HG03039 (cell line): ENCODE results near the gene KLK12.

ENCODE experiments used
- ATAC-seq: cut with Tn5 transposase; IDR thresholded peaks from one replicate; pipeline ENCODE4 v1.9.1; 2021; ENCODE audit warnings: mild to moderate bottlenecking, moderate library complexity; ENCODE audit not compliant: unreplicated experiment

The KLK12 gene

GRCh38 chr19:51055866-51056265 lies 21.1 kb upstream of the KLK12 start:
- no peak for ATAC-seq

- ATAC-seq = no peak
These were observed 12.2 kb upstream of the KLK12 start for GRCh38 chr19:51047031-51047335.

GRCh38 chr19:51044327-51044726 lies 9.5 kb upstream of the KLK12 start:
- no peak for ATAC-seq

GRCh38 chr19:51043497-51043896 lies 8.7 kb upstream of the KLK12 start:
- no peak for ATAC-seq

- ATAC-seq = no peak
These were observed 5.3 kb upstream of the KLK12 start for GRCh38 chr19:51040151-51040550.

GRCh38 chr19:51036519-51036918 lies 1.7 kb upstream of the KLK12 start:
- ATAC-seq = no peak

- ATAC-seq = no peak
These were observed 2.9 kb downstream of the KLK12 start for GRCh38 chr19:51031880-51032225.

GRCh38 chr19:51031220-51031879 lies 3.5 kb downstream of the KLK12 start:
- no peak for ATAC-seq

GRCh38 chr19:51030631-51031030 lies 4.2 kb downstream of the KLK12 start:
- ATAC-seq = no peak

- no peak for ATAC-seq
These were observed 5.1 kb downstream of the KLK12 start for GRCh38 chr19:51029718-51030117.

GRCh38 chr19:51027873-51028272 lies 6.9 kb downstream of the KLK12 start:
- ATAC-seq = no peak

GRCh38 chr19:51027126-51027806 lies 7.5 kb downstream of the KLK12 start:
- ATAC-seq = no peak

- no peak for ATAC-seq
These were observed 8.3 kb downstream of the KLK12 start, which contains the start of gene KLK11 for GRCh38 chr19:51026554-51026831. KLK11 (minus strand) TSS chr19:51026616; CDS start chr19:51025631, 985 bp downstream.

GRCh38 chr19:51025809-51026553 lies 8.8 kb downstream of the KLK12 start:
- no peak for ATAC-seq

- no peak for ATAC-seq
These were observed 9.4 kb downstream of the KLK12 start for GRCh38 chr19:51025401-51025800.

GRCh38 chr19:51024924-51025323 lies 9.9 kb downstream of the KLK12 start:
- ATAC-seq = no peak

- ATAC-seq = no peak
These were observed 10.9 kb downstream of the KLK12 start for GRCh38 chr19:51023946-51024345.

GRCh38 chr19:51022526-51022925 lies 12.3 kb downstream of the KLK12 start:
- ATAC-seq = no peak

GRCh38 chr19:51020988-51021651 lies 13.7 kb downstream of the KLK12 start:
- ATAC-seq = no peak

- ATAC-seq = no peak
These were observed 15.3 kb downstream of the KLK12 start, which contains the start of gene KLK10 for GRCh38 chr19:51019544-51019925. KLK10 (minus strand) TSS chr19:51019709; CDS start chr19:51019130, 579 bp downstream.

GRCh38 chr19:51018745-51019543 lies 15.9 kb downstream of the KLK12 start:
- ATAC-seq = no peak
